ENCODE results near the gene RABL6.
A peak's percentile ranks its signal among the peaks of the same experiment; 100 is the strongest.

Gene RABL6

DNA sequence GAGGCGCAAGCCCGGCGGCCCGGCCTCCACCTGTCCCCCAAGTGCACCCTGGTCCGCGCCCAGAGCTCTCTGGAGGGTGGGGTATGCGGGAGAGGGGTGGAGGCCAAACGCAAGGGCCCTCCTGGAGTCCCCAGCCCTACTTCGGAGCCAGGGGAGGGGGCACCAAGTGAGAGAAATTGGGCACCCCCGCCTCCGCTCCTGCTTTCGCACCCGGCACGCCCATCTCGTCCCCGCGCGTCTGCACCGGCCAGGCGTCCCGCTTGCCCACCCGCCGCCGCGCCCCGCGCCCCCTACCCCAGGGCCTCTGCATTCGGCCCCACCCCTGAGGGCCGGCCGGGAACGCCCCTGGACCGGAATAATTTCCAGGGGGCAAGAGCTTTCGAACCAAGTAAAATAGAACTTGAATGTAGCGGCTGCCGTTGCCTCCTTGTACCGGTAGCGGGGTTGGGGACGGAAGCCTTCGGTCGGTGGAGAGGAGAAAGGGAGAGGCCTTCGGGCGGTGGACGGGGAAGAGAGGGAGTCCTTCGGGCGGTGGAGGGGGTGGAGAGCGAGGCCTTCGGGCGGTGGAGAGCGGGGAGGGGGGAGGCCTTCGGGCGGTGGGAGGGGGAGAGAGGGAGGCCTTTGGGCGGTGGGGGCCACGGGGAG lies 40.8 kb downstream of the RABL6 start:
- DNase-seq: peak; percentile 41 to 79 (median 73)

DNA sequence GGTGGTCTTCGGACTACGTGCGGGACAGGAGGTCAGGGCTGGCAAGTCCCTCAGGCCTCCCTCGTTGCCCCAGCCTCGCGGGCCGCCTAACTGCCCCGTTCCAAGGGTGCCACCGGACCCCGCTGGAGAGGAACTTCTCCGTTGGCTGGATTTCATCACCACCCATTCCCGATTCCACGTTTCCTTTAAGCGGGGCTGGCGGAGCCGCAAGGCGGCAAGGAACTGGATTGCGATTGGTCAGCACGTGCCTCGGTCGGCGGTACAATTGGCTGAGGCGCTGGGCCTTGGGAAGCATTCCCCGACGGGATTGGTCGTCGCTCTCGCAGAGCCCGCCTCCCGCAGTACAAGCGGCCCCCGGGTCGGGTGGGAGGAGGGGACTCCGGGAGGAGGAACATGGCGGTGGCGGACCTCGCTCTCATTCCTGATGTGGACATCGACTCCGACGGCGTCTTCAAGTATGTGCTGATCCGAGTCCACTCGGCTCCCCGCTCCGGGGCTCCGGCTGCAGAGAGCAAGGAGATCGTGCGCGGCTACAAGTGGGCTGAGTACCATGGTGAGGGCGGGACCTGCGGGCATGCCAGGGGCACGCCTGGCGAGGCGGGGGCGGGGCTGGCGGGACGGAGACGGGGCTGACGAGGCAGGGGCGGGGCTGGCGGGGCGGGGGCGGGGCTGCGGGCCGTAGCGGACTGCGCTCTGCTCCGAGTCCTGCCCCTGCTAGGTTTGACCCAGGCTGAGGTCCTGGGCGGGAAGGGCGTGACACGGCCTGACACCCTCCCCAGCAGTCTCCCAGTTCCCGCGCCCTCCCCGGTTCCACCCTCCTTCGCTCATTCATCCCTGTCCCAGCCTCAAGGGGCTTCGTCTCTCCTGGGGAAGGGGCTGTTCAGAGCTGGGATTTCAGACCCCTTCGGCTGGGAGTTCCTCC lies 41.6 kb downstream of the RABL6 start, which contains the start of gene PHPT1:
Gene PHPT1 (plus strand): TSS at position 372 of the 922 bp plus-strand sequence. CDS start 22 bp downstream, at position 394.
- peak; percentile 96 to 100 (median 100) for DNase-seq

DNA sequence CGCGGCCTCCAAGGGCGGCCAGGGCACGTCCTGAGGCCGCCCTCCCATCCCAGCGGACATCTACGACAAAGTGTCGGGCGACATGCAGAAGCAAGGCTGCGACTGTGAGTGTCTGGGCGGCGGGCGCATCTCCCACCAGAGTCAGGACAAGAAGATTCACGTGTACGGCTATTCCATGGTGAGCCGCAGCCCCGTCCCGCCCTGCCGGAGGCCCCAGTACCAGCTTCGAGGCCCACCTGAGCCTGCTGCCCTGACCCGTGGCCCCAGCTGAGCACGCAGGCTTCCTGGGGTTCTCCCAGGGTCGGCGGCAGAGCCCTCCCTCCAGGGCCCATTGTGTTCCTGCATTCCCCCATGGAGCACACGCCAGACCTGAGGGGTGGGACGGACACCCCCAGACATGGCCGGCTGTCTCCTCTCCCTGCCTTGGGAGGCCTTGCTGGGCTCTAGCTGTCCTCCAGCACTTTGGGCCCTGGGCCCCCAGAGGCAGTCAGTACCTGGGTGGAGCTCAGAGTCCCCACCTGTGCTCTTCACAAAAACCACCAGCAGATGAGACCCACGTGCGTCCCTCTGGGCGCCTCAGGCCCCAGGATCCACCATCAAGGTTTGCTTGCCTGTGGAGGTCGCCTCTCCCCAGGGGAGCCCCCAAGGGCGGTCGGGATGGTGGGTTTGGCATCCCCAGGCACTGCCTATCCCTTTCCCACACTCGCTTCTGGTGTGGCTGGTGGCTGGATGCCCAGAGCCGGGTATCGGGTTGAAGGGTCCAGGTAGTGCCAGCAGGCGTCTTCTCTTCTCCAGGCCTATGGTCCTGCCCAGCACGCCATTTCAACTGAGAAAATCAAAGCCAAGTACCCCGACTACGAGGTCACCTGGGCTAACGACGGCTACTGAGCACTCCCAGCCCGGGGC lies 42.5 kb downstream of the RABL6 start:
- no peak for DNase-seq

DNA sequence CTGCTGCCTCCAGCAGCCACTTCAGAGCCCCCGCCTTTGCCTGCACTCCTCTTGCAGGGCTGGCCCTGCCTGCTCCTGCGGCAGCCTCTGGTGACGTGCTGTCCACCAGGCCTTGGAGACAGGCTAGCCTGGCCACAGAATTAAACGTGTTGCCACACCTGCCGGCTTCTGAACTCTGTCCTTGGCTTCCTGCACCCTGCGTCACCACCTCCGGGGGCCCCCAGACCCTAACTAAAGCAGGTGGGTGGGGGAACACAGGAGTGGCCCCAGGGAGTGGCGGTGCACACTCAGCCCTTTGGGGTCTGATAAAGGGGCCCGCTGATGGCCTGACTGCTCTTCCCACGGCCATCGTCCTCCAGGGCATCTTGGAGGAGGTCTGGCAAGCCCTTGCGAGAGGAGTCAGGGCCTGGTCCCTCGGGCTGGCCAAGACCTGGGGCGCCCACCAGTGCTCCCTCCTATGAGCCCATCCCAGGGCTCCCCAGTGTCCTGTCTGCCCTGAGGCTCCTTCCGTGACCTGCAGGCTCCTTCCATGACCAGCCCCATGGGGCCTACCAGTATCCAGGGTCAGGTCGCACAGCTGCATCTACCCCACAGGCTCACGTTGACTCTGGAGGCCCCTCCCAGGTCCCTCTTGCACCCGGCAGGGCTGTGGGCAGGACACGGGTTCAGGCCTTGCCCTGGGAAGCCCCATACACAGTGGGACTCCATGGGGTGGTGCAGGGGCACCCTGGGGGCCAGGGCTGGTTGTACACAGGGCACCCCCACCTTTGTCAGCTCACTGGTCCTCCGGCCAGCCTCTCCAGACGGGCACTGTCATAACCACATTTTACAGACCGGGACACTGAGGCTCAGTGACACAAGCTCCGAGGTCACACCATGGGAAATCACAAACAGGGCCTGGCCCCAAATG lies 43.4 kb downstream of the RABL6 start:
- no peak for DNase-seq

DNA sequence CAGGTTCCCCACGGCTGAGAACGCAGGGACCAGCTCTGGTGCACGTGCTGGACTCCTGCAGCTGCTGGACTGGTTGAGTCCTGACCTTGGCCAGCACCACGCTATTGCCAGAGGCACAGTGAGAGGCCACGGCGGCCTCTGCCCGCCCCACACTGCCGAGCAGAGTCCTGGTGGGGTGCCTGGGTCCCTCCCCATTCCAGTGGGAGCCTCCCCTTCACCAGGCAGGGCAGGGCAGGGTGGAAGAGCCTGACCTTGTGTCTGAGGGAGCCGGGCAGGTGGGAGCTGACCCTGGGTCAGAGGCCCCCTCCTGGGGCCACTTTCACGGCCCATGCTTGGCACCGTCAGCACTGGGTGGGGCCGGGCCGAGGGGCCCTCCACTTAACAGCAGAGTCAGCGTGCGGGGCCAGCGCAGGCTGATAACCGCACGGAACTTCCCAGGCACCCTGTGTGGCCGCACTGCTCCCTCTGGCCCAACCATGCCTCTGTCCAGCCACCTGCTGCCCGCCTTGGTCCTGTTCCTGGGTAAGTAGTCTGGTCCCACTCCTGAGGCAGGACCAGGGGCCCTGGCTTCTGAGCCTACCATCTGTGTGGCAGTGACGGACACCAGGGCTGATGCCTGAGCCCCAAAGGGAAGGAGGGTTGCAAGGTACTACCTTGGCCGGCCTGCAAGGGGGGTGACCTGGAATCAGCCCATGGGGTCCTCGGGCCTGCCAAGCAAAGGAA lies 44.4 kb downstream of the RABL6 start, which contains the start of gene MAMDC4:
Gene MAMDC4 (plus strand): TSS at position 406 of the 723 bp plus-strand sequence. CDS start 71 bp downstream, at position 477.
- DNase-seq: no peak

DNA sequence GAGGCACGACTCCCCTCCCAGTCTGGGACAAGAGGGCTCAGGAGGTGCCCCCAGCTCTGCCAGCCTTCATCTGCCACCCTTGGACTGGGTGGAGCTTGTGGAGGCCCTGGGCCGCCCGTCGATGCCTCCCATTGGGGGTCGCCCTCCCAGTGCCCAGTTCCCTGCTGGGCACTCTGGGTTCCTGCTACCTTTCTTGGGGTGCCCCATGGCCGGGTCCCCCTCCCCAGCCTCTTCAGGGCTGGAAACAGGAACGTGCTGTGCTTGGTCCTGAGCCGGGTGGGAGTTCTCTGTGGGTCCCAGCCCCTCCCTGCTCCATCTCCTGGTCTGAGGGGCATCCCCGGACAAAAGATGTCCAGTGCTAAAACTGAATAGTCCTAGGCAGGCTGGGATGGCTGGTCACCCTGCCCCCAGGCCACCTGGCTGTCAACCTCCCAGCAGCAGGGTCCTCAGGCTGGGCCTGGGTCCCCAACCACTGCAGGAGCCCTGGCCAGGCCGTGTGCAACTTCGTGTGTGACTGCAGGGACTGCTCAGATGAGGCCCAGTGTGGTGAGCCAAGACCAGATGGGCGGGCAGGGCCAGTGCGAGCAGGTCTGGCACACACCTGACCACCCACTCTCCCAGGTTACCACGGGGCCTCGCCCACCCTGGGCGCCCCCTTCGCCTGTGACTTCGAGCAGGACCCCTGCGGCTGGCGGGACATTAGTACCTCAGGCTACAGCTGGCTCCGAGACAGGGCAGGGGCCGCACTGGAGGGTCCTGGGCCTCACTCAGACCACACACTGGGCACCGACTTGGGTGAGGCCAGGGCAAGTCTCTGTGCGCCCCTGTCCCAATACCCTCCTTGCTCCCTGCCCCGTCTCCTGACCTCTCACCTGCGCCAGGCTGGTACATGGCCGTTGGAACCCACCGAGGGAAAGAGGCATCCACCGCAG lies 45.2 kb downstream of the RABL6 start:
- DNase-seq: no peak

DNA sequence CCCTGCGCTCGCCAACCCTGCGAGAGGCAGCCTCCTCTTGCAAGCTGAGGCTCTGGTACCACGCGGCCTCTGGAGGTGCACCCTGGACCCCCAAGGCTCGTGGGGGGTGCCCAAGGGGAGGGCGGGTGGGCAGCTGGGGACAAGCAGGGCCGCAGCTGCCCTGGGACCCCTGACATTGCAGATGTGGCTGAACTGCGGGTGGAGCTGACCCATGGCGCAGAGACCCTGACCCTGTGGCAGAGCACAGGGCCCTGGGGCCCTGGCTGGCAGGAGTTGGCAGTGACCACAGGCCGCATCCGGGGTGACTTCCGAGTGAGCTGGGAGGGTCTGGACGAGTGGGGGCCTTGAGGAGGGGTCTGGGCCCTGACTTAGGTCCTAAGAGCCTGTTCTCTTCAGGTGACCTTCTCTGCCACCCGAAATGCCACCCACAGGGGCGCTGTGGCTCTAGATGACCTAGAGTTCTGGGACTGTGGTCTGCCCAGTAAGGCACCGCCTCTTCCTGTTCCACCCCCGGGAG lies 45.9 kb downstream of the RABL6 start:
- DNase-seq: no peak

DNA sequence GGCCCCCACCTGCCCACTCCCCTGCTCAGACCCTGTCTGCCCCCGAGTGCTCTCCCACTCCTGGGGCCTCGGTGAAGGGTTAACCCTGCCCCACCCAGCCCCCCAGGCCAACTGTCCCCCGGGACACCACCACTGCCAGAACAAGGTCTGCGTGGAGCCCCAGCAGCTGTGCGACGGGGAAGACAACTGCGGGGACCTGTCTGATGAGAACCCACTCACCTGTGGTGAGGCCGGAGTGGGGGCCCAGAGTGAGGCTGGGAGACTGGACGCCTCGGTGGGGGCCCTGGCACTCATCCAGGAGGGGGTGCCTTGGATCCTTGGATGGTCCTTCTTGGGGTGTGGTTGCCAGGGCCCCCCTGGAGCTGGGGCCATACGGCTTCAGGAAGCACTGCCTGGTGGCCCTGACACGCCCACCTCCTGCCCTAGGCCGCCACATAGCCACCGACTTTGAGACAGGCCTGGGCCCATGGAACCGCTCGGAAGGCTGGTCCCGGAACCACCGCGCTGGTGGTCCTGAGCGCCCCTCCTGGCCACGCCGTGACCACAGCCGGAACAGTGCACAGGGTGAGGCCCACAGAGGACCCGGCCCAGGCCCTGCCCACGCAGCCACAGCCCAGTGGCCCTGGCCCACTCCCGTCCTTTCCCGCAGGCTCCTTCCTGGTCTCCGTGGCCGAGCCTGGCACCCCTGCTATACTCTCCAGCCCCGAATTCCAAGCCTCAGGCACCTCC lies 46.5 kb downstream of the RABL6 start:
- DNase-seq: no peak

DNA sequence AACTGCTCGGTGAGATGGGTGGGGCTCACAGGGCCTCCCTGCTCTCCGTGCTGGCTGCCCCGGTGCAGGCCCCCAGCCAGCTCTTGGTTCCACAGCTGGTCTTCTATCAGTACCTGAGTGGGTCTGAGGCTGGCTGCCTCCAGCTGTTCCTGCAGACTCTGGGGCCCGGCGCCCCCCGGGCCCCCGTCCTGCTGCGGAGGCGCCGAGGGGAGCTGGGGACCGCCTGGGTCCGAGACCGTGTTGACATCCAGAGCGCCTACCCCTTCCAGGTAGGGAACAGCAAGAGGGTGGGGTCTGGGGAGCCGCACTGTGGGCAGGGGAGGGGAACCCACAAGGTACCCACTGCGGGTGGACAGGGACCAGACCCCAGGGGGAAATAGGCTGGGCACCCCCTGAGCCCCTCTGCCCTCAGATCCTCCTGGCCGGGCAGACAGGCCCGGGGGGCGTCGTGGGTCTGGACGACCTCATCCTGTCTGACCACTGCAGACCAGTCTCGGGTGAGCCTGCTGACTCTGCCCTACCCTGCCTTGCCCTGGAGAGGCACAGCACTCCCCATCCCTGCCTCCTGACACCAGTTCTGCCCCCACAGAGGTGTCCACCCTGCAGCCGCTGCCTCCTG lies 47.2 kb downstream of the RABL6 start:
- no peak for DNase-seq

DNA sequence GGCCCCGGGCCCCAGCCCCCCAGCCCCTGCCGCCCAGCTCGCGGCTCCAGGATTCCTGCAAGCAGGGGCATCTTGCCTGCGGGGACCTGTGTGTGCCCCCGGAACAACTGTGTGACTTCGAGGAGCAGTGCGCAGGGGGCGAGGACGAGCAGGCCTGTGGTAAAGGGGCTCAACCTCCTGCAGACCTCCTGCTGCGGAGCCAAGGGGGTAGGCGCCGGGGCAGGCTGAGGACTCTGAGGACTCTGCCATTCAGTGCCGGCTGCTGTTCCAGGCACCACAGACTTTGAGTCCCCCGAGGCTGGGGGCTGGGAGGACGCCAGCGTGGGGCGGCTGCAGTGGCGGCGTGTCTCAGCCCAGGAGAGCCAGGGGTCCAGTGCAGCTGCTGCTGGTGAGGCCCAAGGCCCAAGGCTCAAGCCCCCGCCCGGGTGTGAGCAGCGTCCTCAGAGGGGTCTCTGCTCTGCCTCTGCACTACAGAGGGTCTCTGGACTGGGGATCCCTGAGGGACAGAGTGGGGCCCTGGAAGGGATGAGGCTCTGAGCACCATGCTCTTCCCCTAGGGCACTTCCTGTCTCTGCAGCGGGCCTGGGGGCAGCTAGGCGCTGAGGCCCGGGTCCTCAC lies 47.8 kb downstream of the RABL6 start:
- DNase-seq: no peak

DNA sequence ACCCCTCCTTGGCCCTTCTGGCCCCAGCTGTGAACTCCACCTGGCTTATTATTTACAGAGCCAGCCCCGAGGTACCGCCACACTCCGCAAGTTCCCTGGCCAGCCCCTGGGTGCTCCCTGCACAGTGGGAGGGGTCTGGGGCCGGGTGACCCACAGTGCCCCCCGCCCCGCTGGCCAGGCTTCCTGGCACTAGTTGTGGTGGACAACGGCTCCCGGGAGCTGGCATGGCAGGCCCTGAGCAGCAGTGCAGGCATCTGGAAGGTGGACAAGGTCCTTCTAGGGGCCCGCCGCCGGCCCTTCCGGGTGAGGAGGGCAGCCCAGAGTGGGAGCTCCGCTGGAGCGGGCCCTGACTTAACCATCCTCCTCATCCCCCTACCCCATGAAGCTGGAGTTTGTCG lies 48.3 kb downstream of the RABL6 start:
- DNase-seq: peak in 1 of 3 experiments; percentile 45

DNA sequence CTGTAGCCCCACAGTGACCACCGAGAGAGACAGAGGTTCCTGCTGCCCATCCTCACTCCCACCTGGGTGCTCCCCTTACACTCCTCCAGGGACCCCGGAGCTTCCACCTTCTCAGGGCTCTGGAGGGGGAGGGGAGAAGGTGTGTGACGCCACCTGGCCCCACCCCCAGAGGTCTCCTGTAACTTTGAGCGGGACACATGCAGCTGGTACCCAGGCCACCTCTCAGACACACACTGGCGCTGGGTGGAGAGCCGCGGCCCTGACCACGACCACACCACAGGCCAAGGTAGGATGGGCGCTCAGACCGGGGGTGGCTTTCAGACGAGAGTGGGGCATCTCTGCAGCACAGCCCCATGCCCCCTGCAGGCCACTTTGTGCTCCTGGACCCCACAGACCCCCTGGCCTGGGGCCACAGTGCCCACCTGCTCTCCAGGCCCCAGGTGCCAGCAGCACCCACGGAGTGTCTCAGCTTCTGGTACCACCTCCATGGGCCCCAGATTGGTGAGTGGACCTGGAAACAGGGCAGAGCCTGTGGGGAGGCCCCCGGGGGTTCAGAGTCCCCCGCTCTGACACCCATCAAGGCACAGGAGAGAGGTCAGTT lies 48.9 kb downstream of the RABL6 start:
- no peak for DNase-seq

DNA sequence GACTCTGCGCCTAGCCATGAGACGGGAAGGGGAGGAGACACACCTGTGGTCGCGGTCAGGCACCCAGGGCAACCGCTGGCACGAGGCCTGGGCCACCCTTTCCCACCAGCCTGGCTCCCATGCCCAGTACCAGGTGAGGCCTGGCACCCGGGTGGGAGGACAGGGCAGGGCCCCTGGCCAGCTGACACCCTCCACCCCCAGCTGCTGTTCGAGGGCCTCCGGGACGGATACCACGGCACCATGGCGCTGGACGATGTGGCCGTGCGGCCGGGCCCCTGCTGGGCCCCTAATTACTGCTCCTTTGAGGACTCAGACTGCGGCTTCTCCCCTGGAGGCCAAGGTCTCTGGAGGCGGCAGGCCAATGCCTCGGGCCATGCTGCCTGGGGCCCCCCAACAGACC lies 49.4 kb downstream of the RABL6 start:
- peak in 2 of 3 experiments; percentile 58 to 71 for DNase-seq

DNA sequence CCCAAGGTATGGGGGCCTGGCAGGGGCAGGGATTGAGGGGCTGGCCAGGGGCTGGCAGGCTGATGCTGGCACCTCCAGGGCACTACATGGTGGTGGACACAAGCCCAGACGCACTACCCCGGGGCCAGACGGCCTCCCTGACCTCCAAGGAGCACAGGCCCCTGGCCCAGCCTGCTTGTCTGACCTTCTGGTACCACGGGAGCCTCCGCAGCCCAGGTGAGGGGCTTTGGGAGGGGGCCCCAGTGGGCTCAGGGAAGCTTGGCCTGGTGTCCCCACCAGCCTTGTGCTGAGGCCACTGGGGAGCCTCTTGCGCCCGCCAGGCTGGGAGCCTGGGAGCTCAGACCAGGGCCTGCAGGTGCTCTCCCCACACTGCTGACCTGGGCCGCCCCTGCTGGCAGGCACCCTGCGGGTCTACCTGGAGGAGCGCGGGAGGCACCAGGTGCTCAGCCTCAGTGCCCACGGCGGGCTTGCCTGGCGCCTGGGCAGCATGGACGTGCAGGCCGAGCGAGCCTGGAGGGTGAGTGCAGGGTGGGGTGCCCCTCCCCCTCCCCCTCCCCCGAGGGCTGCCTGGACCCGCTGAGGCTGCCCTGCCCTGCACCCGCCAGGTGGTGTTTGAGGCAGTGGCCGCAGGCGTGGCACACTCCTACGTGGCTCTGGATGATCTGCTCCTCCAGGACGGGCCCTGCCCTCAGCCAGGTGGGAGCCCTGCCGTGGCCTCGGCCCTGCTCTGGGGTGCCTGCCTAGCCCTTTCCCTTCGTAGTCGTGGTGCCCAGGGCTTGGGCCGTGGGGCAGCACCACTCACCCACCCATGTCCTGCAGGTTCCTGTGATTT lies 50.0 kb downstream of the RABL6 start:
- peak in 2 of 3 experiments; percentile 88 to 91 for DNase-seq

DNA sequence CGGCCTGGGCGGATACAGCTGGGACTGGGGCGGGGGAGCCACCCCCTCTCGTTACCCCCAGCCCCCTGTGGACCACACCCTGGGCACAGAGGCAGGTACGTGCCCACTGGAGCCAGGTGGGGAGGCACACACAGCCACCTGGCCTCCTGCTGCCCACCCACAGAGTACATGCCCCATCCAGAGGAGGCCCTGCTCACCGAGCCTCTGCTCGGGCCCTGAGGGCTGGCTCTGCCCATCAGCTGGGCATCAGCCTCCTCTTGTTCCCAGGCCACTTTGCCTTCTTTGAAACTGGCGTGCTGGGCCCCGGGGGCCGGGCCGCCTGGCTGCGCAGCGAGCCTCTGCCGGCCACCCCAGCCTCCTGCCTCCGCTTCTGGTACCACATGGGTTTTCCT lies 50.7 kb downstream of the RABL6 start:
- peak in 2 of 3 experiments; percentile 58 to 69 for DNase-seq

Measured in NCI-H1417 (cell line).